Nephron progenitor cell (in vitro differentiated cells): ENCODE data around the gene GP1BB.
"Not testable (repeated sequence)": the region's sequence is repeated elsewhere in the genome, so short reads cannot be mapped to it uniquely, and the experiment has no call there.

Experiments used
- DNase-seq: peaks from one replicate; pipeline ENCODE4 v3.0.0; 2021
- H3K27ac Mint-ChIP-seq: 2 replicates; pipeline ENCODE4 v1.8.0; 2021; ENCODE audit warnings: mild to moderate bottlenecking, moderate library complexity, mixed read lengths
- H3K27me3 Mint-ChIP-seq: 2 replicates; pipeline ENCODE4 v1.8.0; 2021; ENCODE audit warnings: mild to moderate bottlenecking, low read depth, mixed read lengths; ENCODE audit not compliant: poor library complexity
- H3K36me3 Mint-ChIP-seq: 2 replicates; pipeline ENCODE4 v1.8.0; 2021; ENCODE audit warnings: low read depth, mixed read lengths
- H3K4me1 Mint-ChIP-seq: 2 replicates; pipeline ENCODE4 v1.8.0; 2021; ENCODE audit warnings: mixed read lengths
- H3K4me3 Mint-ChIP-seq: 2 replicates; pipeline ENCODE4 v1.8.0; 2021; ENCODE audit warnings: mild to moderate bottlenecking, moderate library complexity, mixed read lengths
- H3K9me3 Mint-ChIP-seq: 2 replicates; pipeline ENCODE4 v1.8.0; 2021; ENCODE audit warnings: mild to moderate bottlenecking, moderate library complexity, mixed read lengths
- CTCF ChIP-seq: fragments of 200-600 bp; sonication (generic); IDR thresholded peaks from 2 replicates; pipeline ENCODE4 v1.5.0; 2021; ENCODE audit warnings: antibody characterized with exemption

Gene GP1BB

GRCh38 chr22:19691721-19692341 lies 31.5 kb upstream of the GP1BB start:
- H3K27ac Mint-ChIP-seq, result no peak overlapping the region

GRCh38 chr22:19693581-19693980 lies 29.8 kb upstream of the GP1BB start:
- H3K4me3 Mint-ChIP-seq, result no peak overlapping the region
- DNase-seq, result no peak

More at GRCh38 chr22:19691721-19692341, 31.5 kb upstream of the GP1BB start:
- peak; percentile 37 for DNase-seq
- TF ChIP-seq CTCF, result no peak
- Mint-ChIP-seq H3K36me3 (no peaks in the 10 kb centered on the region), H3K27me3 (peaks cover 13% of the 10 kb centered on the region), H3K9me3 (peaks cover 5% of the 10 kb centered on the region), H3K4me1 (peaks cover 44% of the 10 kb centered on the region), H3K4me3 (peak overlapping the region; percentile 54)

GRCh38 chr22:19693981-19694670 lies 29.2 kb upstream of the GP1BB start:
- no peak for TF ChIP-seq CTCF
- Mint-ChIP-seq H3K4me3 (no peak overlapping the region), H3K27ac (no peak overlapping the region), H3K27me3 (peaks cover 14% of the 10 kb centered on the region), H3K9me3 (peaks cover 5% of the 10 kb centered on the region), H3K36me3 (no peaks in the 10 kb centered on the region), H3K4me1 (peaks cover 37% of the 10 kb centered on the region)
- no peak for DNase-seq

More at GRCh38 chr22:19693581-19693980, 29.8 kb upstream of the GP1BB start:
- peaks cover 5% of the 10 kb centered on the region for H3K9me3 Mint-ChIP-seq
- no peak overlapping the region for H3K27ac Mint-ChIP-seq
- TF ChIP-seq CTCF, result no peak
- H3K36me3 Mint-ChIP-seq, result no peaks in the 10 kb centered on the region
- peaks cover 37% of the 10 kb centered on the region for H3K4me1 Mint-ChIP-seq
- H3K27me3 Mint-ChIP-seq, result peaks cover 14% of the 10 kb centered on the region

- H3K27me3 Mint-ChIP-seq, result peaks cover 14% of the 10 kb centered on the region
- H3K9me3 Mint-ChIP-seq, result peaks cover 5% of the 10 kb centered on the region
- H3K36me3 Mint-ChIP-seq, result no peaks in the 10 kb centered on the region
- H3K27ac Mint-ChIP-seq, result no peak overlapping the region
- no peak for DNase-seq
- H3K4me1 Mint-ChIP-seq, result peaks cover 37% of the 10 kb centered on the region
- no peak overlapping the region for H3K4me3 Mint-ChIP-seq
- no peak for TF ChIP-seq CTCF
Observed at GRCh38 chr22:19694696-19695095, 28.6 kb upstream of the GP1BB start.

DNA sequence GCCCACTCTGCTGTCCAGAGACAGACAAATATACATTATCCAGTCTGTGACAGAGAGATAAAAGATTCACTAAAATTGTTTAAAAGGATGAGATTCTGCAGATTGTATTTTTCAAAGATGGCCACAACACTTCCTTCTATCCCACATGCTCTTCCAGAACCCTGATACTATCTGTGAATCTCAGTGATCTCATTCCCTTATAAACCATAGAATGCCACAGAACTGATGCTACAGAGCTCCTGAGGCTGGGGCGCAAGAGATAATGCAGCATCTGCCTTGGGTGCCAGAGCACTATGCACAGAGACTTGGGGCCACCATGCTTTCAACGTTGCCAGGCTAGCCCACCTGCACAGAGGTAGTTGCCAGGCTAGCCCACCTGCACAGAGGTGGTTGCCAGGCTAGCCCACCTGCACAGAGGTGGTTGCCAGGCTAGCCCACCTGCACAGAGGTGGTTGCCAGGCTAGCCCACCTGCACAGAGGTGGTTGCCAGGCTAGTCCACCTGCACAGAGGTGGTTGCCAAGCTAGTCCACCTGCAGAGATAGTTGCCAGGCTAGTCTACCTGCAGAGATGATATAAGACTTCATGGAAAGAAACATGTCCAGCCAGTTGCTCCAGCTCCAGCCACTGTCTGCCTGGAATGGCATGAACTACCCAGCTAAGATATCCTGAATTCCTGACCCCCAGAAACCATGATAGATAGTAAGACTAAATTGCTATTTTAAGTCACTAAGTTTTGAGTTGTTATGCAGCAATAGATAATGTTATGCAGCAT lies 26.6 kb upstream of the GP1BB start:
- Mint-ChIP-seq H3K9me3 (peaks cover 5% of the 10 kb centered on the region), H3K27me3 (peaks cover 20% of the 10 kb centered on the region), H3K27ac (no peak overlapping the region), H3K36me3 (no peaks in the 10 kb centered on the region), H3K4me1 (peaks cover 23% of the 10 kb centered on the region), H3K4me3 (no peak overlapping the region)
- no peak for DNase-seq
- no peak for TF ChIP-seq CTCF

- H3K36me3 Mint-ChIP-seq, H3K9me3 Mint-ChIP-seq, H3K4me3 Mint-ChIP-seq, DNase-seq, H3K27ac Mint-ChIP-seq: not testable (repeated sequence)
- peaks cover 18% of the 10 kb centered on the region for H3K4me1 Mint-ChIP-seq
- H3K27me3 Mint-ChIP-seq, result peaks cover 27% of the 10 kb centered on the region
Observed at GRCh38 chr22:19697871-19698270, 25.5 kb upstream of the GP1BB start.
